Measurements from ENCODE around the gene SPTBN1.

The SPTBN1 gene

DNA sequence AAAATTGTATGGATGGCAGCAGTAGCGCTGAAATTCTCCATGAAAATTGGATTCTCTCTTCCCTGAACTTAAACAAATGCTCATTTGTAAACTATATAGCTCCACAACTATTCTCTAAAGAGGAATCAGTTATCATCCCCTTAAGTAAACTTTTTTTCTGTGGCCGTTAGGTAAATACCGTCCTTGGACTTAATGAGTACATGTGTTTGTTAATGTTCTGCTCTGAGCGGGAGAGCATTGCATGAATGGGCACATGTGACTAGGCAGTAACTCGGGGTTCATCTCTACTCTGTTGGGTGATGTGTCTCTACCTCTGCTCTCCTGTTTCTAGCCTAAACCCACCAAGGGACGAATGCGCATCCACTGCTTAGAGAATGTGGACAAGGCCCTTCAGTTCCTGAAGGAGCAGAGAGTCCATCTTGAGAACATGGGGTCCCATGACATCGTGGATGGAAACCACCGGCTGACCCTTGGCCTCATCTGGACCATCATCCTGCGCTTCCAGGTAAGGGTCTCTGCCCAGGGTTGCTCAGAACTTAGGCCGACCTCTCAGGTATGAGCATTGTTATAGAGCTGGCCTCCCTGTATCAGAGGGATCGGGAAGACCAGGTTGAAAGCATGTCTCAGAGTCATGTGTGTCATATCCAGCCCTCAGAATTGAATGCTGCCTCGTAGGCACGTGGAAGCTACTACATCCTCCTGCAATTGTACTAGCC, 155.9 kb downstream of the SPTBN1 start:
- Histone ChIP-seq H3K4me3 (ENCODE audit: low read length) (no peak overlapping the region), H3K36me3 (ENCODE audit: control insufficient read depth, low read depth, low read length) (peaks cover 22% of the 10 kb centered on the region), H3K4me1 (ENCODE audit: control insufficient read depth, low read depth, low read length) (peaks cover 6% of the 10 kb centered on the region), H3K27ac (ENCODE audit: low read length) (no peak overlapping the region), H3K9ac (ENCODE audit: low read length) (no peak overlapping the region), H3K9me3 (ENCODE audit: control insufficient read depth, low read depth, low read length) (no peaks in the 10 kb centered on the region), H3K27me3 (ENCODE audit: control insufficient read depth, insufficient read depth, low read length) (no peaks in the 10 kb centered on the region)

DNA sequence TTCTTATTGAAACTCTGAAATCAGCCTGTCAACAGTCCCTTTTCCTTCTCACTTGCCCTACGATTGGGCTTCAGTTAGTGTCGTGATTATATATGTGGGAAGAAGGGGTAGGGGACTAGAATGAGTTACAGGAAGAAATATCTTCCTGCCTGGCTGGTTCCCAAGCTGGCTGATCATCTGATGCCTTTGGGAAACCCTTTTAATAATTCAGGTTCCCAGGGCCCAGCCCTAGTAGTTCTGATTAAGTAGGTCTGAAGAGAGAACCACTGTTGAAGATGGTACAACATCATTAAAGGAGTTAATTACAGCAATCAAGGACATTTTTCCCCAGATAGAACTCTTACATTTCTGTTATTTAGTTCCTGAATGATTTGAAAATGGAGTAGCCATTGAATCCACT, 157.3 kb downstream of the SPTBN1 start:
- peaks cover 6% of the 10 kb centered on the region for H3K4me1 ChIP-seq (ENCODE audit: control insufficient read depth, low read depth, low read length)
- no peak overlapping the region for H3K27ac ChIP-seq (ENCODE audit: low read length)
- no peaks in the 10 kb centered on the region for H3K9me3 ChIP-seq (ENCODE audit: control insufficient read depth, low read depth, low read length)
- H3K9ac ChIP-seq (ENCODE audit: low read length), result no peak overlapping the region
- peaks cover 36% of the 10 kb centered on the region for H3K36me3 ChIP-seq (ENCODE audit: control insufficient read depth, low read depth, low read length)
- no peaks in the 10 kb centered on the region for H3K27me3 ChIP-seq (ENCODE audit: control insufficient read depth, insufficient read depth, low read length)
- H3K4me3 ChIP-seq (ENCODE audit: low read length), result no peak overlapping the region

DNA sequence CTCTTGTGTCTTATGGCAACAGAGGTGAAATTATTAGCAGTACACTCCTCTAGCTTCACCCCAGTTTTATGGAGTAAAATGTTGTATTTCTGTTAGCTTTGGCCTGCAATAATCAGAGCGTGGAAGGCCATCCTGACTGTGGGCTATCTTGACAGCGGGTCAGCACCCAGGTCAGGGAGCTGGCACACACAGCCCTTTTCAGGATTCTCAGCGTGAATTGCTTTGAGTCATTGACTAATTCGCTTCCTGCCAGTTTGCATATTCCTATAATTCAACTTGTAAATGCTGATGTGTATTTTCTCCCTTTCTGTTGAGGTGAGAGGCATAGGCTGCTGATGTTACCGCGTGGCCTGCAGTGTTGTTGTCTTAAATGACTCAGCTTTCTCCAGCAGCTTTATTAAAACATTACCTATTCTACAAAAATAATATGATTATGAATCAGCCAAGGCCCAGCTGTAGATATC, 157.7 kb downstream of the SPTBN1 start:
- Histone ChIP-seq H3K4me1 (ENCODE audit: control insufficient read depth, low read depth, low read length) (peaks cover 6% of the 10 kb centered on the region), H3K4me3 (ENCODE audit: low read length) (no peak overlapping the region), H3K27ac (ENCODE audit: low read length) (no peak overlapping the region), H3K36me3 (ENCODE audit: control insufficient read depth, low read depth, low read length) (peaks cover 41% of the 10 kb centered on the region), H3K9ac (ENCODE audit: low read length) (no peak overlapping the region), H3K9me3 (ENCODE audit: control insufficient read depth, low read depth, low read length) (no peaks in the 10 kb centered on the region), H3K27me3 (ENCODE audit: control insufficient read depth, insufficient read depth, low read length) (no peaks in the 10 kb centered on the region)

DNA sequence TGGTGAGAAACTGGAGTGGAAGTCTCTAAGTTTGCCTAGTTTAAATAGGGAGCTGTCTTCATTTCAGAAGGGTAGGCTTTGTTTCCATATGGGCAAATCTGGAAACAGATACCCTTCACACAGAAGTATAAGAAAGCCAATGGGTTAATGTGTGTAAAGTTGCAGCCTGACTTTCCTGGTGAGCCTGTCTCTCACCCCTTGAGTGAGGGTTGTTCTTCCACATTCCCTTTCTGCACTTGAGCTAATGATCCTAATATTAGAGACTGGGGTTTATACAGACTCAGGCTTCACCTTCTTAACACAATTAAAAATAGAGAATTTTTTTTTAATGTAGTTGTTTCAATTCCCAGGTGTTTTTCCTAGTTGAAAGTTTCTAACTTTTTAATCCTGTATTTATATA, 158.7 kb downstream of the SPTBN1 start:
- H3K4me1 ChIP-seq (ENCODE audit: control insufficient read depth, low read depth, low read length), result peaks cover 6% of the 10 kb centered on the region
- H3K36me3 ChIP-seq (ENCODE audit: control insufficient read depth, low read depth, low read length), result peaks cover 51% of the 10 kb centered on the region
- no peak overlapping the region for H3K4me3 ChIP-seq (ENCODE audit: low read length)
- H3K9ac ChIP-seq (ENCODE audit: low read length), result no peak overlapping the region
- no peaks in the 10 kb centered on the region for H3K27me3 ChIP-seq (ENCODE audit: control insufficient read depth, insufficient read depth, low read length)
- H3K9me3 ChIP-seq (ENCODE audit: control insufficient read depth, low read depth, low read length), result no peaks in the 10 kb centered on the region
- H3K27ac ChIP-seq (ENCODE audit: low read length), result no peak overlapping the region

DNA sequence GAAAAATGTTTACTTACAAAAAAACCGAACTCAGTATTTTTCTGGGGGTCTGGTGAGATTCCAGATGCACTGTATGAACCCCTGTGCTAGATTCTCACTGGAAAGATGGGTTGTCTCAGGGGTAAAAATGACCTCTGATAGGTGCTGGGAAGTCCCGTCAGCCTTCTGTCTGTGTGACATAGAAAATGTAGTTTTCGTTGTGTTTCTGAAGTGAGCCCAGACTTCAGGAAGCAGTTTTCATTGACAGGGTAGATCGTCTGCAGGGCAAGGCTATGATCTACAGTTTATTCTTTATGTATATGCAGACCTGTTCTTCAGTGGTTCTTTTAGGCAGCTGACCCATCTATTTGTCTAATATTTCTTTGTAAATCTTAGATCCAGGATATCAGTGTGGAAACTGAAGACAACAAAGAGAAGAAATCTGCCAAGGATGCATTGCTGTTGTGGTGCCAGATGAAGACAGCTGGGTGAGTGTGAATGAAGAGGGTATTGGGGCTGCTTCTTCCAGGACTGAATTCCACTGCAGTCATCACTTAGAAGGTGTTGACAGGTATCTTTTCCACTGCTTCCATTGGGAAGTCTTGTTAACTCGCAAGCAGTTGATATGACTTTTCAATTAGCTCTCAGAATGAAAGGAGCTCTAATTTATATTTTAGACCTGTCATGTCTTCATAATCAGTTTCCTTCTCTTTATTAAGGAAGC, 159.9 kb downstream of the SPTBN1 start:
- Histone ChIP-seq H3K27me3 (ENCODE audit: control insufficient read depth, insufficient read depth, low read length) (no peaks in the 10 kb centered on the region), H3K27ac (ENCODE audit: low read length) (no peak overlapping the region), H3K9ac (ENCODE audit: low read length) (no peak overlapping the region), H3K4me3 (ENCODE audit: low read length) (no peak overlapping the region), H3K9me3 (ENCODE audit: control insufficient read depth, low read depth, low read length) (no peaks in the 10 kb centered on the region), H3K36me3 (ENCODE audit: control insufficient read depth, low read depth, low read length) (peaks cover 56% of the 10 kb centered on the region), H3K4me1 (ENCODE audit: control insufficient read depth, low read depth, low read length) (peaks cover under 1% of the 10 kb centered on the region)

DNA sequence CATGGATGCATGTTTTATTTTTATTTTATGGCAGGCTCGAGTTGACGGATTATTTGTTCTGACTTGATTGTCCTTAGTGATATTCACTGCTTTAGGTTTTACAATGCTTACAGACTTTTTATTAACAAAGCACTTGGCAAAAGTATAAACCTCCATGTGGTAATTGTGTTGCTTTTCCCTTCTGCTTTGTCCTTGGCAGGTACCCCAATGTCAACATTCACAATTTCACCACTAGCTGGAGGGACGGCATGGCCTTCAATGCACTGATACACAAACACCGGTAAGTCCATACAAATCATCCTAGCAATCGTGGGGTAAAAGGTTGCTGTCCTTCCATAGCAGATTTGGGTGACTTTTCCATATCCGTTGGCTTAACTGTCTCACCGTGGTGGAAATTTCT, 161.3 kb downstream of the SPTBN1 start:
- Histone ChIP-seq H3K27ac (ENCODE audit: low read length) (no peak overlapping the region), H3K4me3 (ENCODE audit: low read length) (no peak overlapping the region), H3K9me3 (ENCODE audit: control insufficient read depth, low read depth, low read length) (no peaks in the 10 kb centered on the region), H3K36me3 (ENCODE audit: control insufficient read depth, low read depth, low read length) (peaks cover 67% of the 10 kb centered on the region), H3K9ac (ENCODE audit: low read length) (no peak overlapping the region), H3K4me1 (ENCODE audit: control insufficient read depth, low read depth, low read length) (no peaks in the 10 kb centered on the region), H3K27me3 (ENCODE audit: control insufficient read depth, insufficient read depth, low read length) (no peaks in the 10 kb centered on the region)

DNA sequence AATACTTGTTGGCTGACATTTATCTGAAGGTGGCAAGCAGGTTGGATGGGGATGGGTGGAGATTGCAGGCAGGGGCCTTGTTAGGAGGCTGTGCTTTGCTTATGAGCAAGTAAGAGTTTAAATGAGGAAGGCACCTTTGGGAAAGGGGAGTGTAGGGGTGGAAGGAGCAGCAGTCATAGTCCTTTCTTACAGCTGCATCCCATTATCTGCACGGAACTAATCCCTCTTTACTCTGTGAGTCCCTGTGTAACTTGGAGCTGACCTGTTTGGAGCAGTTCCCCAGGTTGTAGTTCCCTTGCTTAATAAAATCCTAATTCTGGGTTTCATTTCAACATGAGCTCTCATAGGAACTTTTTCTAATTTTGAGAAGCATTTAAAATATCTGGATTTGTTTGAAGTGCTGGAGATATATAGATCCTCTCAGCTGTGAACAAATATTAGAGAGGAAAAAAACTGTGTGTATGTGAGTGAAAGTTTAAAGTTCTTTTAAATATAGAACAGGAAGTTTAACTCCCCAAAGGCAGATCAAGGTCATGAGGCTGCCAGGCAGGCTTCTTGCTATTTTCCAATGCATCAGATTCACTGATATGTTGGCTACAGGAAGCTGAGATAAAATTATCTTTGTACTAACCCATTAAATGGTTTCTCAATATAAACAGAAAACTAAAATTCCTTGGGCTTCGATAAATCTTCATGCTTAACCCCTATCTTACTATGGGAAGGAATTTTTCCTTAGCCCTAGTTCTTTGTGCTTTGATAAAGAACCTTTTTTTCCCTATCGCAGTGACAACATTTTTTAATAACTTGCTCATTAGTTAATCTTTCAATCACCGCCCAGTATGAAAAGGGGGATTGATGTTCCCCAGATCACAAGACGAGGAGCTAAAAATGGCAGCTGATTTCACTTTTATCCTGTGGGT, 162.8 kb downstream of the SPTBN1 start:
- H3K9me3 ChIP-seq (ENCODE audit: control insufficient read depth, low read depth, low read length), result no peaks in the 10 kb centered on the region
- H3K27me3 ChIP-seq (ENCODE audit: control insufficient read depth, insufficient read depth, low read length), result no peaks in the 10 kb centered on the region
- no peak overlapping the region for H3K9ac ChIP-seq (ENCODE audit: low read length)
- H3K36me3 ChIP-seq (ENCODE audit: control insufficient read depth, low read depth, low read length), result peaks cover 80% of the 10 kb centered on the region
- H3K4me3 ChIP-seq (ENCODE audit: low read length), result no peak overlapping the region
- no peak overlapping the region for H3K27ac ChIP-seq (ENCODE audit: low read length)
- H3K4me1 ChIP-seq (ENCODE audit: control insufficient read depth, low read depth, low read length), result no peaks in the 10 kb centered on the region

DNA sequence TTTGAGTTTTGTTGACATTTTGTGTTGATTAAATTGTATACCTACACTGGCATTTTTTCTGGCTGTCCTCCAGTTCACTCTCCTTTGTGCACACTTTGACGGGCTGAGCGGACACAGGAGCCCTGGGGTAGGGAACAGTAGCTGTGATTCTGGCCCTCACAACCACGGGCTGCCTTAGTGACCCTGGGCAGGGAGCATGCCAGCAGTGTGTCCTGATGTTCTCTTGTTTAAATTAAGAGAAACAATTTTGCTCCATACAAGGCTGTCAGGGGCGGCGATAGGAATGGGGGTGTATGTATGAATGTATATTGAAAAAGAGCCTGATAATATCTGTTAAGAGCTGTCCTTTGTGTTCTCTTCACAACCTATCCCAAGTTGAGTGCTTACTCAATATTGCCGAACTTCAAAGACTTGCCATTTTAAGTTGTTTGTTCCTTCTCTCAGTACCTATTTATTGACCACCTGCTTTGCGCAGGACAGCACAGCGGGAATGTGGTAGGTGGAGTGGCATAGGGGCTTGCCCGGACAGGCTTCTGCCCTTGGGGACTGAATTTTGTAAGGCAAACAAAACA, 163.6 kb downstream of the SPTBN1 start:
- no peaks in the 10 kb centered on the region for H3K4me1 ChIP-seq (ENCODE audit: control insufficient read depth, low read depth, low read length)
- H3K4me3 ChIP-seq (ENCODE audit: low read length), result no peak overlapping the region
- H3K36me3 ChIP-seq (ENCODE audit: control insufficient read depth, low read depth, low read length), result peaks cover 87% of the 10 kb centered on the region
- H3K9me3 ChIP-seq (ENCODE audit: control insufficient read depth, low read depth, low read length), result no peaks in the 10 kb centered on the region
- no peak overlapping the region for H3K9ac ChIP-seq (ENCODE audit: low read length)
- no peaks in the 10 kb centered on the region for H3K27me3 ChIP-seq (ENCODE audit: control insufficient read depth, insufficient read depth, low read length)
- no peak overlapping the region for H3K27ac ChIP-seq (ENCODE audit: low read length)

DNA sequence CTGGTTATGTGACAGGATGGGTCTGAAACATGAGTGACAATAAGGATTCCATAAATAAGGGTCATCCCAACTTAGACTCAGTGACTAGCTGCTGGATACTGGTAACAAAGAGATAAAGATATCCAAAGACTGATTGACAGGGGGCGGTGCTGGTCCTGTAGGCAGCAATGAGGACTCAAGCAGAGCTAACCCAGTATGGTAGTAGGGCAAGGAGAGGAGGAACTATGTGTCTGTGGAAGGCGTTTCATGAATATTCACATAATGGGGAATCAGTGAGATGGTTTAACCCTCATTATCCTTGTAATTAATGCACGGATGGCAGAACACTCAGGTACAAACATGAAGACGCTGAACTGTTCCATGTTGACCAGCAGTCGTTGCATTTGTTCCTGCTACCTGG, 164.8 kb downstream of the SPTBN1 start:
- no peaks in the 10 kb centered on the region for H3K4me1 ChIP-seq (ENCODE audit: control insufficient read depth, low read depth, low read length)
- no peak overlapping the region for H3K4me3 ChIP-seq (ENCODE audit: low read length)
- H3K27me3 ChIP-seq (ENCODE audit: control insufficient read depth, insufficient read depth, low read length), result no peaks in the 10 kb centered on the region
- no peaks in the 10 kb centered on the region for H3K9me3 ChIP-seq (ENCODE audit: control insufficient read depth, low read depth, low read length)
- peaks cover 90% of the 10 kb centered on the region for H3K36me3 ChIP-seq (ENCODE audit: control insufficient read depth, low read depth, low read length)
- H3K27ac ChIP-seq (ENCODE audit: low read length), result no peak overlapping the region
- no peak overlapping the region for H3K9ac ChIP-seq (ENCODE audit: low read length)

DNA sequence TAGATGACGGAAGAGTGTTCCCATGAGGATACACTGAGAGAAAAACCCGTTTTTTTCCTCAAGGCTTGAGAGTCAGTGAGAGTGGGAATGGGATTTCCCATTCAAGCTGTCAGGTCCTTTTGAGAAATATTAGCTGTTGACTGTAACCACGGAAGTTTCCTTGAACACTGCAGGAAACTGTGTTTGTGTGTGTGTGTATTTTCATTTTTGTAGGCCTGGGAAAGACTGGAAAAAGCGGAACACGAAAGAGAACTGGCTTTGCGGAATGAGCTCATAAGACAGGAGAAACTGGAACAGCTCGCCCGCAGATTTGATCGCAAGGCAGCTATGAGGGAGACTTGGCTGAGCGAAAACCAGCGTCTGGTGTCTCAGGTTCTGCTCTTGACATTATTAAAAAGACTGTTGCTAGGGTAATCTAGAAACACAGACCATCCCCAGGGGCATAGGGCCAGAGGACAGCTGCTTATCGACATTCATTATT, 168.5 kb downstream of the SPTBN1 start:
- Histone ChIP-seq H3K4me3 (ENCODE audit: low read length) (no peak overlapping the region), H3K27ac (ENCODE audit: low read length) (no peak overlapping the region), H3K36me3 (ENCODE audit: control insufficient read depth, low read depth, low read length) (peaks cover 88% of the 10 kb centered on the region), H3K27me3 (ENCODE audit: control insufficient read depth, insufficient read depth, low read length) (no peaks in the 10 kb centered on the region), H3K4me1 (ENCODE audit: control insufficient read depth, low read depth, low read length) (no peaks in the 10 kb centered on the region), H3K9ac (ENCODE audit: low read length) (no peak overlapping the region), H3K9me3 (ENCODE audit: control insufficient read depth, low read depth, low read length) (no peaks in the 10 kb centered on the region)

DNA sequence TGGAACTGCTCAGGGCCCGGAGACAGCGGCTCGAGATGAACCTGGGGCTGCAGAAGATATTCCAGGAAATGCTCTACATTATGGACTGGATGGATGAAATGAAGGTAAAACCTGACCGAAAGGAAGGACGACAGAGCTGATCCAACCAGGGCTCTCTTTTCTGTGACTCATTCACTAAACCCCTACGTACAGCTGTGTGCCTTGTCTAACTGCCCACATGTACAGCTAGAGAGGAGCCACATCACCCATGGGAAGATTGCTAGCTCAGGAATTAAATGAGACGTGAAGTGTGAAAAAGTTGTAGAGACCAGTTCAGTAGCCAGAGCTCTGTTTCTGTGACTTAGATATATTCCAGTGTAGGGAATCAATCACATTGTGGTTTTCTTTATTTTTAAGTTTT, 170.0 kb downstream of the SPTBN1 start:
- Histone ChIP-seq H3K9me3 (ENCODE audit: control insufficient read depth, low read depth, low read length) (no peaks in the 10 kb centered on the region), H3K9ac (ENCODE audit: low read length) (no peak overlapping the region), H3K36me3 (ENCODE audit: control insufficient read depth, low read depth, low read length) (peaks cover 95% of the 10 kb centered on the region), H3K27me3 (ENCODE audit: control insufficient read depth, insufficient read depth, low read length) (no peaks in the 10 kb centered on the region), H3K27ac (ENCODE audit: low read length) (no peak overlapping the region), H3K4me1 (ENCODE audit: control insufficient read depth, low read depth, low read length) (no peaks in the 10 kb centered on the region), H3K4me3 (ENCODE audit: low read length) (no peak overlapping the region)
